GM21381 (cell line): Measurements from ENCODE around the gene RAB11B.
"Not testable (repeated sequence)": the region's sequence is repeated elsewhere in the genome, so short reads cannot be mapped to it uniquely, and the experiment has no call there.

Experiments
- ATAC-seq: cut with Tn5 transposase; IDR thresholded peaks from one replicate; pipeline ENCODE4 v1.9.1; 2021; ENCODE audit warnings: mild to moderate bottlenecking, moderate library complexity; ENCODE audit not compliant: unreplicated experiment

Gene RAB11B

GRCh38 chr19:8370176-8371010 is 19.8 kb upstream of the RAB11B start:
- ATAC-seq = no peak

GRCh38 chr19:8371011-8371804 is 19.0 kb upstream of the RAB11B start:
- ATAC-seq = no peak

GRCh38 chr19:8373867-8374813 is 16.0 kb upstream of the RAB11B start:
- ATAC-seq = no peak

- not testable (repeated sequence) for ATAC-seq
Observed at GRCh38 chr19:8375766-8376165, 14.4 kb upstream of the RAB11B start.

- ATAC-seq = not testable (repeated sequence)
Observed at GRCh38 chr19:8376373-8376974, 13.7 kb upstream of the RAB11B start.

- ATAC-seq = no peak
Observed at GRCh38 chr19:8377598-8377997, 12.6 kb upstream of the RAB11B start.

- not testable (repeated sequence) for ATAC-seq
Observed at GRCh38 chr19:8379156-8379891, 10.8 kb upstream of the RAB11B start.

GRCh38 chr19:8384569-8384968 is 5.6 kb upstream of the RAB11B start:
- not testable (repeated sequence) for ATAC-seq

- not testable (repeated sequence) for ATAC-seq
Observed at GRCh38 chr19:8385103-8385502, 5.1 kb upstream of the RAB11B start.

- not testable (repeated sequence) for ATAC-seq
Observed at GRCh38 chr19:8385566-8385965, 4.6 kb upstream of the RAB11B start.

GRCh38 chr19:8386419-8386818 is 3.7 kb upstream of the RAB11B start:
- ATAC-seq = not testable (repeated sequence)

GRCh38 chr19:8386990-8387389 is 3.2 kb upstream of the RAB11B start:
- no peak for ATAC-seq

- ATAC-seq = no peak
Observed at GRCh38 chr19:8387688-8388611, 2.2 kb upstream of the RAB11B start.

- no peak for ATAC-seq
Observed at GRCh38 chr19:8388612-8388958, 1.6 kb upstream of the RAB11B start.

GRCh38 chr19:8390617-8390981 is 439 bp downstream of the RAB11B start:
- peak; percentile 35 for ATAC-seq

- ATAC-seq = no peak
Observed at GRCh38 chr19:8391198-8392016, 1.2 kb downstream of the RAB11B start.

- no peak for ATAC-seq
Observed at GRCh38 chr19:8392017-8392591, 1.9 kb downstream of the RAB11B start.
